GM12873 (cell line): Measurements from ENCODE around the gene PDIA5.

Source experiments
- CTCF ChIP-seq: IDR thresholded peaks from 2 replicates; pipeline ENCODE4 v1.5.1; 2012; ENCODE audit warnings: low read depth, mild to moderate bottlenecking, moderate library complexity, low read length, control low read depth; ENCODE audit not compliant: insufficient read depth; ENCODE audit errors: missing control alignments

Gene PDIA5

GRCh38 chr3:123151251-123151705 is 84.5 kb downstream of the PDIA5 start:
- no peak for TF ChIP-seq CTCF

- no peak for TF ChIP-seq CTCF
These were observed 85.9 kb downstream of the PDIA5 start for GRCh38 chr3:123152687-123153086.

- TF ChIP-seq CTCF, result no peak
These were observed 86.5 kb downstream of the PDIA5 start for GRCh38 chr3:123153125-123154019.

- TF ChIP-seq CTCF, result no peak
These were observed 87.5 kb downstream of the PDIA5 start for GRCh38 chr3:123154020-123154985.

- no peak for TF ChIP-seq CTCF
These were observed 88.7 kb downstream of the PDIA5 start for GRCh38 chr3:123155471-123156011.

- TF ChIP-seq CTCF, result no peak
These were observed 89.6 kb downstream of the PDIA5 start for GRCh38 chr3:123156276-123156995.
